Measurements from ENCODE around the gene MICU2.

DNA sequence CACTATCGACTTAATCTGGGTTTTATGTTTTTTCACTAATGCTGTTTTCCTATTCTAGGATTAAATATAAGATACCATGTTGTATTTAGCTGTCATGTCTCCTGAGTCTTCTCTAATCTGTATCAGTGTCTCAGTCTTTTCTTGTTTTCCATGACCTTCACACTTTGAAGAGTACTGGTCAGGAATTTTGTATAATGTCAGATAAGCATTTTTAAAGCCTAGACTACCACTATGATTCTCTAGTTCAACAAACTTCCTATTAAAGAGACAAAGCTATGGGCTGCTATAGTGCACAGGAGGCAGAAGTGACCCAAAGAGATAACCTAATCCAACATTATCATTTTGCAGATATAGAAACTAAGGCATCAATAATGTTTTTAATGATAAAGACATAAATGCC lies 81.8 kb downstream of the MICU2 start:
- TF ChIP-seq, protein P1, sequence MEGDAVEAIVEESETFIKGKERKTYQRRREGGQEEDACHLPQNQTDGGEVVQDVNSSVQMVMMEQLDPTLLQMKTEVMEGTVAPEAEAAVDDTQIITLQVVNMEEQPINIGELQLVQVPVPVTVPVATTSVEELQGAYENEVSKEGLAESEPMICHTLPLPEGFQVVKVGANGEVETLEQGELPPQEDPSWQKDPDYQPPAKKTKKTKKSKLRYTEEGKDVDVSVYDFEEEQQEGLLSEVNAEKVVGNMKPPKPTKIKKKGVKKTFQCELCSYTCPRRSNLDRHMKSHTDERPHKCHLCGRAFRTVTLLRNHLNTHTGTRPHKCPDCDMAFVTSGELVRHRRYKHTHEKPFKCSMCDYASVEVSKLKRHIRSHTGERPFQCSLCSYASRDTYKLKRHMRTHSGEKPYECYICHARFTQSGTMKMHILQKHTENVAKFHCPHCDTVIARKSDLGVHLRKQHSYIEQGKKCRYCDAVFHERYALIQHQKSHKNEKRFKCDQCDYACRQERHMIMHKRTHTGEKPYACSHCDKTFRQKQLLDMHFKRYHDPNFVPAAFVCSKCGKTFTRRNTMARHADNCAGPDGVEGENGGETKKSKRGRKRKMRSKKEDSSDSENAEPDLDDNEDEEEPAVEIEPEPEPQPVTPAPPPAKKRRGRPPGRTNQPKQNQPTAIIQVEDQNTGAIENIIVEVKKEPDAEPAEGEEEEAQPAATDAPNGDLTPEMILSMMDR (IDR thresholded peaks at IDR 0.05; ENCODE audit: low read depth, low read length): no peak
- no peak for TF ChIP-seq EZH2phosphoT487 (IDR thresholded peaks at IDR 0.05; ENCODE audit: low read depth)
